Measurements from ENCODE around the gene KIF3C. TPM values are rescaled to one million over a fixed set of nuclear protein-coding genes. Genes with fewer than 3 reads are reported as not detected.

KIF3C gene
- total RNA-seq, 1 donor from 2014 or later: 6.5 TPM

DNA sequence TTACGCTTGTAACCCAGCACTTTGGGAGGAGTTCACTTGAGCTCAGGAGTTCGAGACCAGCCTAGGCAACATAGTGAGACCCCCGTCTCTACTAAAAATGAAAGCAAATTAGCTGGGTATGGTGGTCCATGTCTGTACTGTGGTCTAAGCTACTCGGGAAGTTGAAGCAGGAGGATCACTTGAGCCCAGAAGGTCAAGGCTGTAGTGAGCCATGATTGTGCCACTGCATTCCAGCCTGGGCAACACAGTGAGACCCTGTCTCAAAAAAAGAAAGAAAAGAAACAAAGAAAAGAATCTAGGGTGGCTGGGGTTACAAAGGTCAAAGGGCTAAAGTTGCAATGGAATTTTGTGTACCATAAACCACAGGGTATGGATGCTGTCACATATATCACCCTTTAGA, 41.3 kb downstream of the KIF3C start:
- H3K36me3 ChIP-seq: no peaks in the 10 kb centered on the region
- no peak overlapping the region for H3K4me3 ChIP-seq
- TF ChIP-seq, protein P1, sequence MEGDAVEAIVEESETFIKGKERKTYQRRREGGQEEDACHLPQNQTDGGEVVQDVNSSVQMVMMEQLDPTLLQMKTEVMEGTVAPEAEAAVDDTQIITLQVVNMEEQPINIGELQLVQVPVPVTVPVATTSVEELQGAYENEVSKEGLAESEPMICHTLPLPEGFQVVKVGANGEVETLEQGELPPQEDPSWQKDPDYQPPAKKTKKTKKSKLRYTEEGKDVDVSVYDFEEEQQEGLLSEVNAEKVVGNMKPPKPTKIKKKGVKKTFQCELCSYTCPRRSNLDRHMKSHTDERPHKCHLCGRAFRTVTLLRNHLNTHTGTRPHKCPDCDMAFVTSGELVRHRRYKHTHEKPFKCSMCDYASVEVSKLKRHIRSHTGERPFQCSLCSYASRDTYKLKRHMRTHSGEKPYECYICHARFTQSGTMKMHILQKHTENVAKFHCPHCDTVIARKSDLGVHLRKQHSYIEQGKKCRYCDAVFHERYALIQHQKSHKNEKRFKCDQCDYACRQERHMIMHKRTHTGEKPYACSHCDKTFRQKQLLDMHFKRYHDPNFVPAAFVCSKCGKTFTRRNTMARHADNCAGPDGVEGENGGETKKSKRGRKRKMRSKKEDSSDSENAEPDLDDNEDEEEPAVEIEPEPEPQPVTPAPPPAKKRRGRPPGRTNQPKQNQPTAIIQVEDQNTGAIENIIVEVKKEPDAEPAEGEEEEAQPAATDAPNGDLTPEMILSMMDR (IDR thresholded peaks at IDR 0.05): no peak
- H3K4me1 ChIP-seq: no peaks in the 10 kb centered on the region
- no peaks in the 10 kb centered on the region for H3K9me3 ChIP-seq
- no peaks in the 10 kb centered on the region for H3K27me3 ChIP-seq
- intact Hi-C loops (cut with DNase I): no loop called here
- ATAC-seq: no peak
- H3K27ac ChIP-seq: no peak overlapping the region
- no peak for DNase-seq

DNA sequence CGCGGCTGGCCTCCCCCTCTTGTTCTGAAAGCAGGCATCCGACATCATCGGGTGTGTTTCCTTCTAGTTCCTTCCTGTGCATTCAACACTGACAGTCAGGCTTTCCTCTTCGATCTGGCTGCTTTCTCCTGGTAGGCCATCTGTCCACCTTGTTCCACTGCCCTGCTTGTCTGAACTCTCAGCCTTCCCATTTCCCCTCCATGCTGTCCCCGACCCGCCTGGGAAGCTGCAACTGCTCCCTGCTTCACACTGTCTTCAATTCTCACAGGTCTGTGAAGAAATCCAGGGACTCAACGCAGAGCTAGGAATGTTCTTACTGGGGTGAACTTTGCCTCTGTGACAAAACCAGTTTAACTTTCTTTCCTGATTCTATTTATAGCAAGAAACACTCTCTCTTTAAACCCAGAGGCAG, 43.0 kb downstream of the KIF3C start:
- Histone ChIP-seq H3K4me1 (no peaks in the 10 kb centered on the region), H3K27ac (no peak overlapping the region), H3K36me3 (no peaks in the 10 kb centered on the region), H3K9me3 (no peaks in the 10 kb centered on the region), H3K27me3 (no peaks in the 10 kb centered on the region), H3K4me3 (no peak overlapping the region)
- DNase-seq: no peak
- no peak for ATAC-seq
- TF ChIP-seq, protein P1 (IDR thresholded peaks at IDR 0.05): no peak
- intact Hi-C loops (cut with DNase I): no loop called here

DNA sequence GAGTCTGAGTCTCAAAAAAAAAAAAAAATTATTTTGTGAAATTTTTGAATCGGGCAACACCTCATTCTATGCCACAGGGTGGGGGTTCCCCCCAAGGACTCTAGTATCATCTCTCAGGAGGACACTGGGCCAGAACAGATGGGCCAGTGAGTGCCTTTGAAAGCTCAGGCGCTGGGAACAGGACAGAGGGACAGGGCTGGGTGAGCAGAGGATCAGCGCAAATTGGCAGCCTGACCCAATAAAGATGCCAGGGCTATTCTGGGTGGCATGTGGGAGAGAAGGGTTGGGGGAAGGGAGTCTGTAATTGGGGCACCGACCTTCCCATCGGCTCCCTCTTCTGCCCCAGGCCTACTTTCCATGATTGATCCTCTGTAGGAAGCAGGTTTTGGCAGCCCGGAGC, 44.0 kb downstream of the KIF3C start:
- intact Hi-C loops (cut with DNase I): no loop called here
- DNase-seq (no peak), ATAC-seq (no peak)
- Histone ChIP-seq H3K27me3 (no peaks in the 10 kb centered on the region), H3K36me3 (no peaks in the 10 kb centered on the region), H3K27ac (no peak overlapping the region), H3K9me3 (no peaks in the 10 kb centered on the region), H3K4me3 (no peak overlapping the region), H3K4me1 (no peaks in the 10 kb centered on the region)
- TF ChIP-seq, protein P1 (IDR thresholded peaks at IDR 0.05): no peak

DNA sequence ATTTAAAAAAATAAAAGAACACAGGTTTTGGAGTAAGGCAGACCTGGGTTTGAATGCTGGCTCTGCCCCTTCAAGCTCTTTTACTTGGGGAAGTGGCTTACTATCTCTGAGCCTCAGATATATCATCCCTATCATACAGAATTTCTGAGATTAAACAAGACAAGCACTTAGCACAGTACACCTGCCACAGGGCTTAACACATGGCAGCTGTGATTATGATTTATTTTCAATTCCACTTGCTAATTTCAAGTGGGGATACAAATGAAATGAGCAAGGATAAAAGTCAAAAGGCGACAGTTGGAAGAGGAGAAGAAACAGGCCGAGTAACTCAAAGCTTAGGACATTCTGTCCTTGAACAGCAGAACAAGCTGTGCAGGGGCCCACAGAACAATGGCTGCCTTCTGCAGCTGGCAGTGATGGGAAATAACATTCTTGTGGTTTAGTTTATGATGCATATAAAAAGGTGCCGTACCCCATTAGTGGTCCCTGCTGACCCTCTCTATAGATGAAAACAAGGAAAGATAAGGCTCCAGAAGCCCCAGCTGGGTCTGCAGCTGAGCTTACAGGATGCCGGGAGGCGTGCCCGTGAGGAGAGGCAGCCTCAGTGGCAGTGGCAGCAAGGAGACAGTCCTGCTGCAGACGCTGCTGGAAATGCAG, 45.3 kb downstream of the KIF3C start:
- H3K4me1 ChIP-seq: no peaks in the 10 kb centered on the region
- DNase-seq (no peak), ATAC-seq (no peak)
- no peaks in the 10 kb centered on the region for H3K36me3 ChIP-seq
- intact Hi-C loops (cut with DNase I): no loop called here
- no peaks in the 10 kb centered on the region for H3K27me3 ChIP-seq
- no peak overlapping the region for H3K27ac ChIP-seq
- TF ChIP-seq, protein P1 (IDR thresholded peaks at IDR 0.05): no peak
- no peak overlapping the region for H3K4me3 ChIP-seq
- H3K9me3 ChIP-seq: no peaks in the 10 kb centered on the region

DNA sequence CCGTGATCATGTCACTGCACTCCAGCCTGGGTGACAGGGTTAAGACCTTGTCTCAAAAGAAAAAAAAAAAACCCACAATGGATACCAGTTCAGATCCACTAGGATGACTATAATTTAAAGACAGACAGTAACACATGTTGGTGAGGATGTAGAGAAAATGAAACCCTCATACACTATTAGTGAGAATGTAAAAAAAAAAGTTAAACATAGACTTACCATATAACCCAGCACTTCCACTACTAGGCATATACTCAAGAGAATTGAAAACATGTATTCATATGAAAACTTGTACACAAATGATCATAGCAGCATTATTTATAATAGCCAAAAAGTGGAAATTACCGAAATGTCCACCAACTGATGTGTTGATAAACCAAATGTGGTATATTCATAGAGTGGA, 48.7 kb downstream of the KIF3C start:
- Histone ChIP-seq H3K9me3 (no peaks in the 10 kb centered on the region), H3K27ac (no peak overlapping the region), H3K4me1 (no peaks in the 10 kb centered on the region), H3K27me3 (no peaks in the 10 kb centered on the region), H3K4me3 (no peak overlapping the region), H3K36me3 (no peaks in the 10 kb centered on the region)
- intact Hi-C loops (cut with DNase I): no loop called here
- TF ChIP-seq, protein P1 (IDR thresholded peaks at IDR 0.05): no peak
- DNase-seq: no peak
- no peak for ATAC-seq

All from upper lobe of right lung (tissue), 1 donor.